ENCODE data around the gene PSD4. TPM values are rescaled to one million over a fixed set of nuclear protein-coding genes. Genes with fewer than 3 reads are reported as not detected.
A peak's percentile ranks its signal among the peaks of the same experiment; 100 is the strongest.

Gene PSD4
- polyA plus RNA-seq, 5 donors: 13.1 to 20.9 (median 19.2) TPM

- DNase-seq: no peak
These were observed 28.8 kb downstream of the PSD4 start for GRCh38 chr2:113202305-113203216.

GRCh38 chr2:113203217-113203530, 29.4 kb downstream of the PSD4 start:
- DNase-seq: no peak

- peak; percentile 51 to 65 for DNase-seq
These were observed 30.2 kb downstream of the PSD4 start for GRCh38 chr2:113203901-113204519.

- no peak for DNase-seq
These were observed 32.5 kb downstream of the PSD4 start for GRCh38 chr2:113206251-113206650.

- DNase-seq: no peak
These were observed 33.2 kb downstream of the PSD4 start for GRCh38 chr2:113207021-113207420.

GRCh38 chr2:113208396-113208795, 34.6 kb downstream of the PSD4 start:
- no peak for DNase-seq

GRCh38 chr2:113209011-113209645, 35.4 kb downstream of the PSD4 start:
- DNase-seq: no peak

GRCh38 chr2:113209646-113210171, 35.9 kb downstream of the PSD4 start:
- DNase-seq: no peak

GRCh38 chr2:113211226-113212105, 37.7 kb downstream of the PSD4 start:
- no peak for DNase-seq

- no peak for DNase-seq
These were observed 38.7 kb downstream of the PSD4 start for GRCh38 chr2:113212245-113213060.

- no peak for DNase-seq
These were observed 39.5 kb downstream of the PSD4 start for GRCh38 chr2:113213061-113213930.

GRCh38 chr2:113214141-113214540, 40.4 kb downstream of the PSD4 start:
- DNase-seq: no peak

- no peak for DNase-seq
These were observed 41.3 kb downstream of the PSD4 start for GRCh38 chr2:113215056-113215455.

- no peak for DNase-seq
These were observed 42.5 kb downstream of the PSD4 start for GRCh38 chr2:113216321-113216720.

- DNase-seq: no peak
These were observed 43.2 kb downstream of the PSD4 start for GRCh38 chr2:113216891-113217454.

GRCh38 chr2:113217455-113218282, 43.9 kb downstream of the PSD4 start:
- peak in 1 of 2 donors; percentile 38 for DNase-seq

- no peak for DNase-seq
These were observed 44.7 kb downstream of the PSD4 start for GRCh38 chr2:113218283-113219091.

GRCh38 chr2:113219092-113219441, 45.3 kb downstream of the PSD4 start:
- DNase-seq: no peak

Measured in right lung (tissue), 5 donors.